ENCODE measurements around the gene RGS10.

DNA sequence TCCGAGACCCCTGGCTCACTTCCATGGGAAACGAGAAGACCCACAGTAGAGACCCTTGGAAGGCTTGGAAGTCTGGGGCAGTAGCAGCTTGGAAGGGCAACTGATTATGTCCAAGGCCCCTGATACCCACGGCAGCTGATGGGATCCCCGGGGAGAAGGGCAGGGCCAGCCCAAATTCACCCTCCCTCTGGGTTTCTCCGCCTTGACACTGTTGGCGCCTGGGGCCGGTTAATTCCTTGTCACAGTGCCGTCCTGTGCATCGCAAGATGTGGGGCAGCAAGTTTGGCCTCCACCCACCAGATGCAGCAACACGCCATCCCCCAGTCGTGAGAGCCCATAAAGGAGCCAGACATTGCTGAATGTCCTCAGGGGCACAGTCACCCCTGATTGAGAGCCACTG, 89.2 kb downstream of the RGS10 start:
- TF ChIP-seq EZH2 (IDR thresholded peaks at IDR 0.05; ENCODE audit: insufficient read depth, poor library complexity, severe bottlenecking) = no peak
- TF ChIP-seq EZH2phosphoT487 (IDR thresholded peaks at IDR 0.05; ENCODE audit: insufficient read depth, low read depth) = no peak

Data from GM23248 (cell line).